Measurements from ENCODE around the gene KLC4. TPM values are rescaled to one million over a fixed set of nuclear protein-coding genes. Genes with fewer than 3 reads are reported as not detected.

KLC4 gene
- total RNA-seq, 1 experiment from 2014 or later: 17.5 TPM

DNA sequence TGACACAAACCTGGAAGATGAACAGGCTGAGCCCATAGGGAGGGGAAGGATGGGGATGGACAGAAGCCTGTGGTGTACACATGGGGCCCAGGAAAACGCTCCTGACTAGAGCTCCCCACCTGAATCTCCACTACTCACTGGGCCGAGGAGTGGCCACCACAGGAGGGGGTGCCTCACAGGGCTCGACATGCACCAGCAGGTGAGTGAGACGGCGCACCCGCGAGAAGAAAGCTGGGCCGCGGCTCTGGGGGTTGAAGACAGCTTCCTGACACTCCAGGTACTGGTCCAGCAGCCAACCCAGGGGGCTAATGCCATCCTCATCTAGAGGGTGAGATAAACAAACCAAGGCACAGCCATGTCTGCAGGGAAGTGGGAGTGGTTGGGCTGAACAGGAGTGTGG, 16.1 kb upstream of the KLC4 start:
- no peaks in the 10 kb centered on the region for H3K9me3 Mint-ChIP-seq (ENCODE audit: unreplicated experiment)
- intact Hi-C loops (cut with micrococcal nuclease): no loop called here
- no peak overlapping the region for H3K27ac Mint-ChIP-seq (ENCODE audit: low read depth, unreplicated experiment)
- ChIA-PET POLR2A (interaction anchor here (2.1 kb wide), 1 partner anchor 10 kb away, joined by 11 read pairs; the partner anchor contains the start of gene CUL7), CTCF (no interaction called here)
- TF ChIP-seq, protein P1, sequence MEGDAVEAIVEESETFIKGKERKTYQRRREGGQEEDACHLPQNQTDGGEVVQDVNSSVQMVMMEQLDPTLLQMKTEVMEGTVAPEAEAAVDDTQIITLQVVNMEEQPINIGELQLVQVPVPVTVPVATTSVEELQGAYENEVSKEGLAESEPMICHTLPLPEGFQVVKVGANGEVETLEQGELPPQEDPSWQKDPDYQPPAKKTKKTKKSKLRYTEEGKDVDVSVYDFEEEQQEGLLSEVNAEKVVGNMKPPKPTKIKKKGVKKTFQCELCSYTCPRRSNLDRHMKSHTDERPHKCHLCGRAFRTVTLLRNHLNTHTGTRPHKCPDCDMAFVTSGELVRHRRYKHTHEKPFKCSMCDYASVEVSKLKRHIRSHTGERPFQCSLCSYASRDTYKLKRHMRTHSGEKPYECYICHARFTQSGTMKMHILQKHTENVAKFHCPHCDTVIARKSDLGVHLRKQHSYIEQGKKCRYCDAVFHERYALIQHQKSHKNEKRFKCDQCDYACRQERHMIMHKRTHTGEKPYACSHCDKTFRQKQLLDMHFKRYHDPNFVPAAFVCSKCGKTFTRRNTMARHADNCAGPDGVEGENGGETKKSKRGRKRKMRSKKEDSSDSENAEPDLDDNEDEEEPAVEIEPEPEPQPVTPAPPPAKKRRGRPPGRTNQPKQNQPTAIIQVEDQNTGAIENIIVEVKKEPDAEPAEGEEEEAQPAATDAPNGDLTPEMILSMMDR (IDR thresholded peaks at IDR 0.05; ENCODE audit: unreplicated experiment): no peak
- H3K27me3 Mint-ChIP-seq (ENCODE audit: insufficient read depth, unreplicated experiment): no peaks in the 10 kb centered on the region
- BruUV-seq (replicated peaks): no TSS peak
- no peak for DNase-seq (ENCODE audit: unreplicated experiment)
- no peaks in the 10 kb centered on the region for H3K4me1 Mint-ChIP-seq (ENCODE audit: insufficient read depth, unreplicated experiment)
- H3K36me3 Mint-ChIP-seq (ENCODE audit: insufficient read depth, unreplicated experiment): peaks cover 49% of the 10 kb centered on the region
- no peak overlapping the region for H3K4me3 Mint-ChIP-seq (ENCODE audit: unreplicated experiment)

DNA sequence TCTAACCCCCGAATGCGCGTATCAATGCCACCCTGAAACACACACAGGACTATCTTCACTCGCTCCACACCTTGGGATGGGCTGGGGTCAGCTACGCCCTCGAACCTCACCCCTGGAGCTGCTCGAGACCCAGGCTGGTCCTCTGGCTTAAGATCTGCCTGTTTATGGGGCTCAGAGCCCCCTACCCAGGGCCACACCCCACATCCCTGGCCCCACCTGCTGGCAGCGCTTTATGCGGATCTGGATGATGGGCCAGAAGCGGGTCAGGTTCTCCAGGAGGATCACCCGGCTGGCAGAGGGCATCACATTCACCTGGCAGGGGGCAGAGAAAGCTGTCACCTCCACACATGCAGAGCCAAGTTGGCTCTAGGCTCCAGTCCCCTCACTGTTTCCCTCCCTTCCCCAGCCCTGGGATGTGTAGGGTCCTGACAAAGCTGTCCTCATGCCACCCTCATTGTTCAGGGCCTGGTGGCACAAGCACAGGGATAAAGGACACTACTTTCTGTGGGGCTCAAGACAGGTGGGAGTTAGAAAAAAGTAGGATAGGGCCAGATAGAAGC, 14.0 kb upstream of the KLC4 start:
- intact Hi-C loops (cut with micrococcal nuclease): no loop called here
- POLR2A ChIA-PET: interaction anchor here (1.0 to 1.1 kb wide), 3 partner anchors 8 to 137 kb away, joined by 3 to 6 read pairs (median 3); partner anchors contain the start of genes CUL7, CUL9 and MRPL2
- no peak overlapping the region for H3K27ac Mint-ChIP-seq (ENCODE audit: low read depth, unreplicated experiment)

DNA sequence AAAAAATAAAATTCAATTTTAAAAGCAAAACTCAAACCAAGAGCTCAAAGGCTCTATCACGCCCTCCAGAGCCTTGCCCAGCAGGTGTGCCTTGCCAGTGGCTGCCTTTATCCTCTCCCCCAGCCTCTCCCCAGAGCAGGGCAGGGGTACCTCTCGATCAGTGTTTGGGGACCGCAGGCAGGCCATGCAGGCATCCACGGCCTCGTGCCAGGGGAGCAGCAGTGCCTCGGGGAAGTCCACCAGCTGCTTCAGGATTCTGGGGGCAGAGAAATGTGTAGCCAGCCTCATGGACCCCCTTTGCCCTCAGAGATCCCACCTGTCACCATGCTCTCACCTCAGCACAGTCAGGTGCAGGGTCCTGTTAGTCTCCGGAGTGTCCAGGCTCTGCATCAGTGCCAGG, 11.4 kb upstream of the KLC4 start:
- no peak for DNase-seq (ENCODE audit: unreplicated experiment)
- ChIA-PET POLR2A (interaction anchor here (1.0 to 1.3 kb wide), 2 partner anchors 11 to 123 kb away, joined by 3 read pairs; partner anchors contain the start of genes KLC4 and MRPL2), CTCF (no interaction called here)
- Mint-ChIP-seq H3K27ac (ENCODE audit: low read depth, unreplicated experiment) (no peak overlapping the region), H3K27me3 (ENCODE audit: insufficient read depth, unreplicated experiment) (no peaks in the 10 kb centered on the region), H3K4me3 (ENCODE audit: unreplicated experiment) (no peak overlapping the region), H3K36me3 (ENCODE audit: insufficient read depth, unreplicated experiment) (peaks cover 54% of the 10 kb centered on the region), H3K9me3 (ENCODE audit: unreplicated experiment) (no peaks in the 10 kb centered on the region), H3K4me1 (ENCODE audit: insufficient read depth, unreplicated experiment) (peaks cover 25% of the 10 kb centered on the region)
- intact Hi-C loops (cut with micrococcal nuclease): no loop called here
- no TSS peak for BruUV-seq (replicated peaks)
- TF ChIP-seq, protein P1 (IDR thresholded peaks at IDR 0.05; ENCODE audit: unreplicated experiment): no peak

More for the DNA sequence above, 14.0 kb upstream of the KLC4 start:
- BruUV-seq (replicated peaks): no TSS peak
- CTCF ChIA-PET: interaction anchor here (0.6 to 0.7 kb wide), 2 partner anchors 30 to 57 kb away, joined by 3 to 4 read pairs; no protein-coding TSS in a partner anchor
- Mint-ChIP-seq H3K27me3 (ENCODE audit: insufficient read depth, unreplicated experiment) (no peaks in the 10 kb centered on the region), H3K36me3 (ENCODE audit: insufficient read depth, unreplicated experiment) (peaks cover 56% of the 10 kb centered on the region), H3K9me3 (ENCODE audit: unreplicated experiment) (no peaks in the 10 kb centered on the region), H3K4me3 (ENCODE audit: unreplicated experiment) (no peak overlapping the region), H3K4me1 (ENCODE audit: insufficient read depth, unreplicated experiment) (peaks cover 1% of the 10 kb centered on the region)
- TF ChIP-seq, protein P1 (IDR thresholded peaks at IDR 0.05; ENCODE audit: unreplicated experiment): no peak
- DNase-seq (ENCODE audit: unreplicated experiment): no peak

DNA sequence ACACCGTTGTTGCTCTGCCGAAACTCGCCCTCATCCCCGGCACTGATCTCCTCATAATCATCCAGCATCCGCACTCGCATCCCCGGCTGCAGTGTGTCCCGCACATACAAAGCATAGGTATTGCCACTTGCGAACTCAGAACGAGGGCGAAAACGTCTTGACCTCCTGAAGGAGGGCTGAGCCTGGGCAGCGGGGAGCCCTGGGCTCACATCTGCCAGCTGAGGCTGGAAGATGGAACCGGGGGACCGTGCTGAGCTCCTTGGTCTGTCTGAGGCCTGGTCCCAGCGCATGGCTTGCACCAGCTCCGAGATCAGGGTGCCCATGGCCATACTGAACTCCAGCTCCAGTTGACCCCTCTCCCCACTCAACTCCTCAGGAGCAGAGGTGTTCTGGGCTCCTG, 8.4 kb upstream of the KLC4 start:
- BruUV-seq (replicated peaks): no TSS peak
- peak overlapping the region; percentile 60 for H3K27ac Mint-ChIP-seq (ENCODE audit: low read depth, unreplicated experiment)

More for the DNA sequence above, 8.4 kb upstream of the KLC4 start:
- Mint-ChIP-seq H3K27me3 (ENCODE audit: insufficient read depth, unreplicated experiment) (no peaks in the 10 kb centered on the region), H3K4me3 (ENCODE audit: unreplicated experiment) (no peak overlapping the region), H3K36me3 (ENCODE audit: insufficient read depth, unreplicated experiment) (peaks cover 49% of the 10 kb centered on the region), H3K9me3 (ENCODE audit: unreplicated experiment) (no peaks in the 10 kb centered on the region), H3K4me1 (ENCODE audit: insufficient read depth, unreplicated experiment) (peaks cover 27% of the 10 kb centered on the region)
- intact Hi-C loops (cut with micrococcal nuclease): loop anchor here (5.0 kb wide), 1 partner anchor 39 kb away; the partner anchor contains the start of genes KLHDC3 and MEA1
- POLR2A ChIA-PET: interaction anchor here (1.0 to 1.5 kb wide), 2 partner anchors 37 to 120 kb away, joined by 3 to 6 read pairs; partner anchors contain the start of genes KLHDC3, MEA1 and SRF
- TF ChIP-seq, protein P1 (IDR thresholded peaks at IDR 0.05; ENCODE audit: unreplicated experiment): no peak
- CTCF ChIA-PET: interaction anchor here (0.6 to 1.0 kb wide), 2 partner anchors 18 to 64 kb away, joined by 3 read pairs; no protein-coding TSS in a partner anchor
- DNase-seq (ENCODE audit: unreplicated experiment): no peak

All from MCF 10A (cell line).